ENCODE data around the gene TGFBR2. TPM values are rescaled to one million over a fixed set of nuclear protein-coding genes. Genes with fewer than 3 reads are reported as not detected.
A peak's percentile ranks its signal among the peaks of the same experiment; 100 is the strongest.

TGFBR2 gene
- total and polyA plus RNA-seq, 2 experiments from 2014 or later, result 4.7 to 13.0 TPM

GRCh38 chr3:30664884-30665283 is 58.5 kb downstream of the TGFBR2 start:
- Mint-ChIP-seq H3K27ac (no peak overlapping the region), H3K36me3 (ENCODE audit: low read depth) (peaks cover 13% of the 10 kb centered on the region; the same call in 2 of the 3 replicates), H3K4me1 (peaks cover 68% of the 10 kb centered on the region), H3K27me3 (ENCODE audit: insufficient read depth, low read depth, poor library complexity) (no peaks in the 10 kb centered on the region), H3K9me3 (no peaks in the 10 kb centered on the region), H3K4me3 (no peak overlapping the region)
- Histone ChIP-seq H4K20me1 (replicated peaks; ENCODE audit: insufficient read depth) (no peaks in the 10 kb centered on the region), H3K9me2 (ENCODE audit: insufficient read depth) (no peaks in the 10 kb centered on the region), H3K27me3 (ENCODE audit: insufficient read depth) (no peaks in the 10 kb centered on the region), H3K4me2 (peak overlapping the region; percentile 62), H3K27ac (ENCODE audit: low read depth) (peak overlapping the region; percentile 62; the same call in 1 of the 2 replicates), H3K79me2 (replicated peaks; ENCODE audit: insufficient read depth) (0 out of 2 replicates have a peak, but pooled peaks cover 3% of the 10 kb centered on the region), H2AFZ (no peak overlapping the region), H3K4me3 (no peak overlapping the region), H3K4me1 (ENCODE audit: insufficient read depth) (peaks cover 57% of the 10 kb centered on the region), H3F3A (replicated peaks; ENCODE audit: low read depth) (no peaks in the 10 kb centered on the region), H3K36me3 (ENCODE audit: insufficient read depth) (no peaks in the 10 kb centered on the region)
- TF ChIP-seq NANOG (IDR thresholded peaks at IDR 0.05; ENCODE audit: borderline replicate concordance), result no peak
- no peak for TF ChIP-seq REST (IDR thresholded peaks at IDR 0.05; ENCODE audit: unreplicated experiment)
- ATAC-seq (no peak), DNase-seq (ENCODE audit: low spot score) (no peak)

GRCh38 chr3:30665539-30665938 is 59.1 kb downstream of the TGFBR2 start:
- Mint-ChIP-seq H3K27ac (no peak overlapping the region; the same call in 1 of the 2 replicates), H3K9me3 (no peaks in the 10 kb centered on the region), H3K4me3 (no peak overlapping the region), H3K27me3 (ENCODE audit: insufficient read depth, low read depth, poor library complexity) (no peaks in the 10 kb centered on the region), H3K4me1 (peaks cover 65% of the 10 kb centered on the region), H3K36me3 (ENCODE audit: low read depth) (peaks cover 16% of the 10 kb centered on the region; the same call in 2 of the 3 replicates)
- peaks cover 53% of the 10 kb centered on the region for H3K4me1 ChIP-seq (ENCODE audit: insufficient read depth)
- no peaks in the 10 kb centered on the region for H4K20me1 ChIP-seq (replicated peaks; ENCODE audit: insufficient read depth)
- DNase-seq (ENCODE audit: low spot score), result no peak
- H3K27ac ChIP-seq (ENCODE audit: low read depth), result no peak overlapping the region
- no peak overlapping the region for H3K4me3 ChIP-seq
- no peaks in the 10 kb centered on the region for H3K9me2 ChIP-seq (ENCODE audit: insufficient read depth)
- H3K36me3 ChIP-seq (ENCODE audit: insufficient read depth), result no peaks in the 10 kb centered on the region
- no peak overlapping the region for H2AFZ ChIP-seq
- H3F3A ChIP-seq (replicated peaks; ENCODE audit: low read depth), result no peaks in the 10 kb centered on the region
- H3K27me3 ChIP-seq (ENCODE audit: insufficient read depth), result no peaks in the 10 kb centered on the region
- TF ChIP-seq ETS1 (IDR thresholded peaks at IDR 0.05) (no peak), ZNF331 (CRISPR knock-in tag; IDR thresholded peaks at IDR 0.05; ENCODE audit: low read depth) (no peak), JUNB (IDR thresholded peaks at IDR 0.05; ENCODE audit: unreplicated experiment) (no peak), CTCF (conservative IDR thresholded peaks at IDR 0.05; ENCODE audit: low read depth in 2 of 2) (no peak)
- no peak for ATAC-seq
- no peak overlapping the region for H3K4me2 ChIP-seq
- H3K79me2 ChIP-seq (replicated peaks; ENCODE audit: insufficient read depth), result 0 out of 2 replicates have a peak, but pooled peaks cover 5% of the 10 kb centered on the region

All from GM23338 (cell line).